CD14-positive monocyte (primary cell): ENCODE data around the gene CLVS2. TPM values are rescaled to one million over a fixed set of nuclear protein-coding genes. Genes with fewer than 3 reads are reported as not detected.

Source experiments
- DNase-seq, 3 donors: peaks; one replicate each; pipeline ENCODE4 v3.0.0-alpha.2; 2011 to 2022
- H2AFZ ChIP-seq: 2 replicates; pipeline ENCODE4 v1.6.0; 2012; ENCODE audit warnings: mild to moderate bottlenecking, low read depth, low read length, inconsistent platforms; ENCODE audit not compliant: insufficient read depth, poor library complexity, severe bottlenecking
- H3K27ac ChIP-seq, 2 donors: 1 replicate in 1 of 2; 2 replicates in 1 of 2; pipeline ENCODE4 v1.5.1; 2012 to 2013; ENCODE audit warnings: low read length in 2 of 2, control low read depth in 1 of 2, inconsistent platforms in 1 of 2, low read depth in 1 of 2, mild to moderate bottlenecking in 1 of 2
- H3K27me3 ChIP-seq, 2 donors: one replicate each; pipeline versions ENCODE4 v1.6.0 to v1.6.1; 2011 to 2013; ENCODE audit warnings: low read length in 2 of 2; ENCODE audit not compliant: control insufficient read depth in 2 of 2, insufficient read depth in 2 of 2
- H3K36me3 ChIP-seq, 2 donors: replicated peaks in 1 of 2; 1 replicate in 1 of 2; 2 replicates in 1 of 2; pipeline versions ENCODE4 v1.5.1 to v1.6.1; 2012 to 2013; ENCODE audit warnings: low read length in 2 of 2, control low read depth in 1 of 2, inconsistent platforms in 1 of 2, mild to moderate bottlenecking in 1 of 2; ENCODE audit not compliant: insufficient read depth in 2 of 2, control insufficient read depth in 1 of 2
- H3K4me1 ChIP-seq, 2 donors: 1 replicate in 1 of 2; 2 replicates in 1 of 2; pipeline versions ENCODE4 v1.5.1 to v1.6.1; 2012 to 2013; ENCODE audit warnings: low read length in 2 of 2, control low read depth in 1 of 2, inconsistent platforms in 1 of 2, mild to moderate bottlenecking in 1 of 2, moderate library complexity in 1 of 2; ENCODE audit not compliant: insufficient read depth in 2 of 2, control insufficient read depth in 1 of 2
- H3K4me2 ChIP-seq: replicated peaks from 2 replicates; pipeline ENCODE3; 2012; ENCODE audit warnings: low read length, moderate library complexity, mild to moderate bottlenecking; ENCODE audit not compliant: poor library complexity, severe bottlenecking; ENCODE audit errors: extremely low read depth
- H3K4me3 ChIP-seq, 3 experiments: fragments of 200-600 bp in 1 of 3; sonication (generic) in 1 of 3; replicated peaks in 1 of 3; 1 replicate in 2 of 3; 2 replicates in 1 of 3; pipeline ENCODE4 v1.5.1; 2011 to 2013; ENCODE audit warnings: low read length in 3 of 3, mild to moderate bottlenecking in 3 of 3, control low read depth in 2 of 3, low read depth in 2 of 3, inconsistent platforms in 1 of 3, moderate library complexity in 1 of 3
- H3K79me2 ChIP-seq: 2 replicates; pipeline ENCODE4 v1.6.0; 2012; ENCODE audit warnings: mild to moderate bottlenecking, control low read depth, inconsistent platforms, low read length, moderate library complexity; ENCODE audit not compliant: insufficient read depth
- H3K9ac ChIP-seq: 2 replicates; pipeline ENCODE4 v1.6.0; 2017; ENCODE audit warnings: low read length, mild to moderate bottlenecking; ENCODE audit not compliant: insufficient read depth, poor library complexity, severe bottlenecking
- H3K9me3 ChIP-seq, 2 donors: replicated peaks in 1 of 2; 1 replicate in 1 of 2; 2 replicates in 1 of 2; pipeline versions ENCODE4 v1.5.1 to v1.6.1; 2012 to 2013; ENCODE audit warnings: low read length in 2 of 2, control low read depth in 1 of 2; ENCODE audit not compliant: control insufficient read depth in 1 of 2, insufficient read depth in 1 of 2
- H4K20me1 ChIP-seq: 2 replicates; pipeline ENCODE4 v1.6.0; 2012; ENCODE audit warnings: mild to moderate bottlenecking, low read length, control low read depth, moderate library complexity; ENCODE audit not compliant: insufficient read depth
- H3K27ac Mint-ChIP-seq, 7 donors: one replicate each; pipeline ENCODE4 v1.8.0; 2020; ENCODE audit warnings: mild to moderate bottlenecking in 7 of 7, mixed read lengths in 7 of 7, moderate library complexity in 6 of 7, inconsistent platforms in 2 of 7
- H3K27me3 Mint-ChIP-seq, 3 donors: one replicate each; pipeline ENCODE4 v1.8.0; 2021 to 2022; ENCODE audit warnings: low read depth in 3 of 3, mild to moderate bottlenecking in 3 of 3, mixed read lengths in 3 of 3, moderate library complexity in 3 of 3, inconsistent platforms in 1 of 3
- H3K36me3 Mint-ChIP-seq, 2 donors: one replicate each; pipeline ENCODE4 v1.8.0; 2020; ENCODE audit warnings: mixed read lengths in 2 of 2, inconsistent platforms in 1 of 2, mild to moderate bottlenecking in 1 of 2
- H3K4me1 Mint-ChIP-seq: one replicate; pipeline ENCODE4 v1.8.0; 2020; ENCODE audit warnings: mild to moderate bottlenecking, mixed read lengths
- H3K4me3 Mint-ChIP-seq, 2 donors: one replicate each; pipeline ENCODE4 v1.8.0; 2020; ENCODE audit warnings: mild to moderate bottlenecking in 2 of 2, mixed read lengths in 2 of 2, moderate library complexity in 1 of 2
- H3K9me3 Mint-ChIP-seq, 7 donors: one replicate each; pipeline ENCODE4 v1.8.0; 2020 to 2022; ENCODE audit warnings: mixed read lengths in 7 of 7, mild to moderate bottlenecking in 6 of 7, moderate library complexity in 6 of 7, inconsistent platforms in 2 of 7
- CTCF ChIP-seq: fragments of 200-600 bp; IDR thresholded peaks from one replicate; pipeline ENCODE4 v1.8.0; 2022; ENCODE audit warnings: antibody characterized with exemption, mild to moderate bottlenecking
- whole genome bisulfite sequencing: methylation state at CpG from one replicate; pipeline ENCODE4 v1.1.5; 2013; ENCODE audit warnings: missing lambda C conversion rate; ENCODE audit not compliant: insufficient coverage; 5-methylcytosine and 5-hydroxymethylcytosine counted together
- intact Hi-C, 2 donors: fragments of 100-400 bp; cut with micrococcal nuclease; formaldehyde crosslinking; loops; one replicate each; pipeline versions ENCODE4 v1.15.0 to v1.15.1; 2023
- polyA plus RNA-seq, 3 donors: library from polyadenylated mRNA; depleted of rRNA in 1 of 3; unstranded in 2 of 3; stranded (reverse) in 1 of 3; fragments of 300-500 nt in 2 of 3; fragments of >200 nt in 1 of 3; fragmentation: Illumina TruSeq in 2 of 3; gene quantifications; 1 replicate in 2 of 3; 2 replicates in 1 of 3; pipeline ENCODE4 v1.2.3, GENCODE V29; 2012 to 2021

Gene CLVS2
- polyA plus RNA-seq, 3 donors, result not detected

DNA sequence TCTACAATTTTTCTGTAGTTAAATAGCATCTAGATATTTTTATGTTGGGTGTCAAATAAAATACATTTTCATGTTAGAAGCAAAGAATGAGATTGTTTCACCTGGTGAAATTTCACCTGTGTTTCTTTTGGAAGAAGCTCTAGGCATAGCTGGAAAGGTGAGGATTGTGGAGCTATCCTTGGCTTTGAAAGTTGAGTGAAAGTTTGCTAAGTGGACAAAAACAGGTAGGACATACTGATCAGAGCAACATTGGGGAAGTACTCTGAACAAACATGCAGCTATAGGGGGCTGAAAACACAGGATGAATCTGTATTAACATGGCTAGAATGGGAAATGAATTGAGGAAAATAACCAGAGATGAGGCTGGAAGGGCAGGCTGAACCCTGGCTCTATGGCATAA lies 18.8 kb downstream of the CLVS2 start:
- no peaks in the 10 kb centered on the region for H3K4me1 Mint-ChIP-seq
- H3K27ac ChIP-seq, result no peak overlapping the region
- H3K36me3 ChIP-seq, result no peaks in the 10 kb centered on the region
- H3K4me2 ChIP-seq, result no peak overlapping the region
- no peak overlapping the region for H3K4me3 ChIP-seq
- H3K4me3 Mint-ChIP-seq, result no peak overlapping the region
- intact Hi-C loops, result no loop called here
- H4K20me1 ChIP-seq, result no peaks in the 10 kb centered on the region
- H3K27me3 Mint-ChIP-seq, result no peaks in the 10 kb centered on the region
- H3K27ac Mint-ChIP-seq, result no peak overlapping the region
- H3K4me1 ChIP-seq, result no peaks in the 10 kb centered on the region
- H3K79me2 ChIP-seq, result no peaks in the 10 kb centered on the region
- H3K27me3 ChIP-seq, result no peaks in the 10 kb centered on the region
- no peak for DNase-seq
- H3K9me3 ChIP-seq, result no peaks in the 10 kb centered on the region
- H3K9me3 Mint-ChIP-seq, result no peaks in the 10 kb centered on the region
- no peak for TF ChIP-seq CTCF
- H3K36me3 Mint-ChIP-seq, result no peaks in the 10 kb centered on the region
- no peak overlapping the region for H2AFZ ChIP-seq
- no peak overlapping the region for H3K9ac ChIP-seq

- H3K4me3 Mint-ChIP-seq, result no peak overlapping the region
- H3K27ac Mint-ChIP-seq, result no peak overlapping the region
- Histone ChIP-seq H3K27ac (no peak overlapping the region), H3K4me2 (no peak overlapping the region), H3K27me3 (no peaks in the 10 kb centered on the region), H3K36me3 (no peaks in the 10 kb centered on the region), H2AFZ (no peak overlapping the region), H3K79me2 (no peaks in the 10 kb centered on the region), H3K9ac (no peak overlapping the region), H3K9me3 (no peaks in the 10 kb centered on the region), H3K4me3 (no peak overlapping the region), H3K4me1 (no peaks in the 10 kb centered on the region), H4K20me1 (no peaks in the 10 kb centered on the region)
- TF ChIP-seq CTCF, result no peak
- peaks cover 0 to 2% (median 0%) of the 10 kb centered on the region in 7 donors for H3K9me3 Mint-ChIP-seq
- H3K36me3 Mint-ChIP-seq, result no peaks in the 10 kb centered on the region
- 90% methylated on average over 3 of the region's 4 CpGs for WGBS
- intact Hi-C loops, result no loop called here
- no peaks in the 10 kb centered on the region for H3K27me3 Mint-ChIP-seq
- no peaks in the 10 kb centered on the region for H3K4me1 Mint-ChIP-seq
- no peak for DNase-seq
These were observed 20.5 kb downstream of the CLVS2 start for GRCh38 chr6:123016431-123017103.
